ENCODE data around the gene FHIP2A.

The FHIP2A gene

GRCh38 chr10:114816308-114816707, 5.3 kb upstream of the FHIP2A start:
- Histone ChIP-seq H3K36me3 (ENCODE audit: control insufficient read depth, insufficient read depth, low read length) (no peaks in the 10 kb centered on the region), H3K9me3 (ENCODE audit: control insufficient read depth, insufficient read depth, low read depth, low read length) (no peaks in the 10 kb centered on the region), H3K4me3 (ENCODE audit: low read depth, low read length) (no peak overlapping the region), H3K4me1 (ENCODE audit: control insufficient read depth, insufficient read depth, low read length) (no peaks in the 10 kb centered on the region), H3K27me3 (ENCODE audit: control insufficient read depth, insufficient read depth, low read length) (no peaks in the 10 kb centered on the region), H3K9ac (ENCODE audit: low read length) (no peak overlapping the region), H3K27ac (ENCODE audit: low read depth, low read length) (no peak overlapping the region)

DNA sequence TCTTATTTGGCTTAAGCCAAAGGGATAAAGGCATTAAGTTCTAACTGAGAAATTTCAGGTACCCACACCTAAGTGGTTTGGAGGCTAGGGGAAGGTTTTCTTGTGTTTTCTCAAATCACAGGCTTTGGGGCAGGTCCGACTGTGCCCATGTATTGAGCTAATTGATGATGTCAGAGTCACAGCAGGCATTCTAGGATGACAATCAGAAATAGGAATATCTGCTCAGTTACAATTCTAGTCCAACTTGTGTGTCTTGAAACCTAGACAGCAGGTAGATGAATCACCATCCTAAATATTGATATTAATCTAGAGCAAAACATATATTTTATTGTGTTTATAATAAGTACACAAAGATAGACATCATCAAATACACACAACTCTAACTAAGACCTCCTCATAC, 2.3 kb upstream of the FHIP2A start:
- no peak overlapping the region for H3K27ac ChIP-seq (ENCODE audit: low read depth, low read length)
- no peaks in the 10 kb centered on the region; the same call in 1 of the 2 replicates for H3K36me3 ChIP-seq (ENCODE audit: control insufficient read depth, insufficient read depth, low read length)
- H3K9ac ChIP-seq (ENCODE audit: low read length) = no peak overlapping the region
- H3K4me3 ChIP-seq (ENCODE audit: low read depth, low read length) = no peak overlapping the region
- H3K9me3 ChIP-seq (ENCODE audit: control insufficient read depth, insufficient read depth, low read depth, low read length) = no peaks in the 10 kb centered on the region
- H3K4me1 ChIP-seq (ENCODE audit: control insufficient read depth, insufficient read depth, low read length) = no peaks in the 10 kb centered on the region
- no peaks in the 10 kb centered on the region for H3K27me3 ChIP-seq (ENCODE audit: control insufficient read depth, insufficient read depth, low read length)

DNA sequence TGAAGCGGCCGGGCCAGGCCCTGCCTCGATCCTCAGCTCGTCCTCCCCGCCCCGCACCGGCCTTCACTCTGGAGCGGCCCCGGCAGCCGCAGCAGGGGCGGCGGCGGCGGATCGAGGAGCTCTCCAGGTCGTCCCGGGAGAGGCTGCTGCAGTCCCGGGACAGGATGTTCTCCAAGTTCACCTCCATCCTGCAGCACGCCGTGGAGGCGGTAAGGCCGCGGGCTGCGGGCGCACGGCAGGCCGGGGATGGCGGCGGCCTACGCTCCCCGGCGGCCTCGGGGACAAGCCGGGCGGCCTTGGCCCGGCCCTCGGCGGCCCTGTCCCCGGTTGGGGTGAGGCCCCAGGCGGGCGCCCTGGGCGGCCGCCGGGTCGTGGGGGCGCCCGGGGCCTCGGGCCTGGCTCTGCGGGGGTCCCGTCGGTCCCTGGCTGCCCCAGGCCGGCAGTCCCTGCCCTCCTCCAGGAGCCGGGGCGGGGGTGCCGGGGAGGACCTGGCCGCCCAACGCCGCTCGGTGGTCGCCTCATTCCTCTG, 399 bp downstream of the FHIP2A start:
- Histone ChIP-seq H3K4me1 (ENCODE audit: control insufficient read depth, insufficient read depth, low read length) (no peaks in the 10 kb centered on the region; the same call in 1 of the 2 replicates), H3K9me3 (ENCODE audit: control insufficient read depth, insufficient read depth, low read depth, low read length) (no peaks in the 10 kb centered on the region), H3K4me3 (ENCODE audit: low read depth, low read length) (peak overlapping the region; percentile 75), H3K9ac (ENCODE audit: low read length) (peak overlapping the region; percentile 92), H3K27ac (ENCODE audit: low read depth, low read length) (peak overlapping the region; percentile 89), H3K27me3 (ENCODE audit: control insufficient read depth, insufficient read depth, low read length) (no peaks in the 10 kb centered on the region), H3K36me3 (ENCODE audit: control insufficient read depth, insufficient read depth, low read length) (no peaks in the 10 kb centered on the region; the same call in 1 of the 2 replicates)

DNA sequence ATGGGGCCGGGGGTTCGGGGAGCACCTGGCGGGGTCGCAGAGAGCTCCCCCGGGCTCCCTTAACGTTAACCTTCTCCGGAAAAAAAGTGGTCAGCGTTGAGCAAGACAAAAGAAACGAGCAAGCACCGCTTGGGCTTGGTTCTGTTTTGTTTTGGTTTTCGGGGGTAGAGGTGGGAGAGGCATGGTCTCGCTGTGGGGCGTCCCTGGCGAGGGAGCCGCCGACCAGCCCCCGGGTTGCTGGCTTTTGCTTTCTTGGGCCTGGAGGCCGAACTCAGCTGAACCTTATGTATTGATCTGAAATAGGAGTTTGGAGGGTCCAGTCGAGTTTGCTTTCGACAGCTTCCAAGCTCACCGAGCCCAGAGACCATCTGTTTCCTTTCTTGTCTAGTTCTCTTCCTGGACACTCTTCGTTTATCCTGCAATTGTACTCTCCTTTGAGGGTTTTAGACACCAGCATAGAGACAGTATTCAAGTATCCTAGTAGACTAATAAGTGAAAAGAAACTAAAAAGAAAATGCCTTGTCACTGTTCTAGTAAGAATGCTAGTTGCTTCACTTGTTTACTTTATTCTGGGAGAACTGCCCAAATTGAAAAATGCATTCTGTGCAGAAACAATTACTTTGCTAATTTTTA, 980 bp downstream of the FHIP2A start:
- Histone ChIP-seq H3K27me3 (ENCODE audit: control insufficient read depth, insufficient read depth, low read length) (no peaks in the 10 kb centered on the region), H3K27ac (ENCODE audit: low read depth, low read length) (no peak overlapping the region; the same call in 1 of the 2 replicates), H3K4me1 (ENCODE audit: control insufficient read depth, insufficient read depth, low read length) (peaks cover under 1% of the 10 kb centered on the region; the same call in 1 of the 2 replicates), H3K4me3 (ENCODE audit: low read depth, low read length) (peak overlapping the region; percentile 75), H3K9me3 (ENCODE audit: control insufficient read depth, insufficient read depth, low read depth, low read length) (no peaks in the 10 kb centered on the region), H3K36me3 (ENCODE audit: control insufficient read depth, insufficient read depth, low read length) (no peaks in the 10 kb centered on the region; the same call in 1 of the 2 replicates), H3K9ac (ENCODE audit: low read length) (peak overlapping the region; percentile 92)

- no peaks in the 10 kb centered on the region for H3K9me3 ChIP-seq (ENCODE audit: control insufficient read depth, insufficient read depth, low read depth, low read length)
- H3K27ac ChIP-seq (ENCODE audit: low read depth, low read length) = no peak overlapping the region
- H3K9ac ChIP-seq (ENCODE audit: low read length) = peak overlapping the region; percentile 92
- peak overlapping the region; percentile 75 for H3K4me3 ChIP-seq (ENCODE audit: low read depth, low read length)
- H3K4me1 ChIP-seq (ENCODE audit: control insufficient read depth, insufficient read depth, low read length) = peaks cover 5% of the 10 kb centered on the region
- H3K36me3 ChIP-seq (ENCODE audit: control insufficient read depth, insufficient read depth, low read length) = no peaks in the 10 kb centered on the region; the same call in 1 of the 2 replicates
- no peaks in the 10 kb centered on the region for H3K27me3 ChIP-seq (ENCODE audit: control insufficient read depth, insufficient read depth, low read length)
Observed at GRCh38 chr10:114823077-114823463, 1.5 kb downstream of the FHIP2A start.

- Histone ChIP-seq H3K9me3 (ENCODE audit: control insufficient read depth, insufficient read depth, low read depth, low read length) (no peaks in the 10 kb centered on the region), H3K4me1 (ENCODE audit: control insufficient read depth, insufficient read depth, low read length) (peaks cover 8% of the 10 kb centered on the region), H3K4me3 (ENCODE audit: low read depth, low read length) (no peak overlapping the region), H3K27ac (ENCODE audit: low read depth, low read length) (no peak overlapping the region), H3K36me3 (ENCODE audit: control insufficient read depth, insufficient read depth, low read length) (no peaks in the 10 kb centered on the region; the same call in 1 of the 2 replicates), H3K9ac (ENCODE audit: low read length) (no peak overlapping the region), H3K27me3 (ENCODE audit: control insufficient read depth, insufficient read depth, low read length) (no peaks in the 10 kb centered on the region)
Observed at GRCh38 chr10:114824391-114824790, 2.8 kb downstream of the FHIP2A start.

GRCh38 chr10:114825513-114826253, 4.1 kb downstream of the FHIP2A start:
- Histone ChIP-seq H3K36me3 (ENCODE audit: control insufficient read depth, insufficient read depth, low read length) (no peaks in the 10 kb centered on the region; the same call in 1 of the 2 replicates), H3K9ac (ENCODE audit: low read length) (no peak overlapping the region)

DNA sequence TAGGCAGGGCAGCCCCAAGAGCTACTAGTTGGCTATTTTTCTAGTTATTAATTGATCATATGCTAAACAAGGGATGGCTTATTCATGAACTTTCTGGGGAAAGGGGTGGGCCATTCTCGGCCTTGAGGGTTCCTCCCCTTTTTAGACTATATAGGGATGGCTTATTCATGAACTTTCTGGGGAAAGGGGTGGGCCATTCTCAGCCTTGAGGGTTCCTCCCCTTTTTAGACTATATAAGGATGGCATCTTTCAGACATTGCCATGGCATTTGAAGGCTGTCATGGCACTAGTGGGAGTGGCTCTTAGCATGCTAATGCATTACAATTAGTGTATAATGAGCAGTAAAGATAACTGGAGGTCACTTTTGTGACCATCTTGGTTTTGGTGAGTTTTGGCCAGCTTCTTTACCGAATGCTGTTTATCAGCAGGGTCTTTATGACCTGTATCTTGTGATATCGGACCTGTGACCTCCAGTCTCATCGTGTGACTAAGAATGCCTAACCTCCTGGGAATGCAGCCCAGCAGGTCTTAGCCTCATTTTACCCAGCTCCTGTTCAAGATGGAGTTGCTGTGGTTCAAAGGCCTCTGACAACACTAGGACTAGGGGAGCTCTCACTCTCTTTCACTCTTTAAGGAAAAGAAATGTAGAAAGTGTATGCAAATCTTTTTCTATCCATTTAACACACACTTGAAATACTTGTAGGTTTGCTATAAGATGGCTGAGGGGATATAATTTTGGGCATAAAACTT, 7.8 kb downstream of the FHIP2A start:
- Histone ChIP-seq H3K4me3 (ENCODE audit: low read depth, low read length) (no peak overlapping the region), H3K9ac (ENCODE audit: low read length) (no peak overlapping the region), H3K36me3 (ENCODE audit: control insufficient read depth, insufficient read depth, low read length) (peaks cover 22% of the 10 kb centered on the region), H3K9me3 (ENCODE audit: control insufficient read depth, insufficient read depth, low read depth, low read length) (no peaks in the 10 kb centered on the region), H3K27me3 (ENCODE audit: control insufficient read depth, insufficient read depth, low read length) (no peaks in the 10 kb centered on the region), H3K27ac (ENCODE audit: low read depth, low read length) (no peak overlapping the region), H3K4me1 (ENCODE audit: control insufficient read depth, insufficient read depth, low read length) (peaks cover 12% of the 10 kb centered on the region)

More at GRCh38 chr10:114825513-114826253, 4.1 kb downstream of the FHIP2A start:
- no peaks in the 10 kb centered on the region for H3K27me3 ChIP-seq (ENCODE audit: control insufficient read depth, insufficient read depth, low read length)
- no peaks in the 10 kb centered on the region for H3K9me3 ChIP-seq (ENCODE audit: control insufficient read depth, insufficient read depth, low read depth, low read length)
- H3K4me3 ChIP-seq (ENCODE audit: low read depth, low read length) = no peak overlapping the region
- H3K4me1 ChIP-seq (ENCODE audit: control insufficient read depth, insufficient read depth, low read length) = peaks cover 12% of the 10 kb centered on the region
- H3K27ac ChIP-seq (ENCODE audit: low read depth, low read length) = no peak overlapping the region

- H3K9me3 ChIP-seq (ENCODE audit: control insufficient read depth, insufficient read depth, low read depth, low read length) = no peaks in the 10 kb centered on the region
- no peak overlapping the region for H3K9ac ChIP-seq (ENCODE audit: low read length)
- H3K4me3 ChIP-seq (ENCODE audit: low read depth, low read length) = no peak overlapping the region
- no peaks in the 10 kb centered on the region for H3K27me3 ChIP-seq (ENCODE audit: control insufficient read depth, insufficient read depth, low read length)
- no peak overlapping the region for H3K27ac ChIP-seq (ENCODE audit: low read depth, low read length)
- peaks cover 12% of the 10 kb centered on the region for H3K4me1 ChIP-seq (ENCODE audit: control insufficient read depth, insufficient read depth, low read length)
- peaks cover 34% of the 10 kb centered on the region for H3K36me3 ChIP-seq (ENCODE audit: control insufficient read depth, insufficient read depth, low read length)
Observed at GRCh38 chr10:114831186-114831867, 9.7 kb downstream of the FHIP2A start.

DNA sequence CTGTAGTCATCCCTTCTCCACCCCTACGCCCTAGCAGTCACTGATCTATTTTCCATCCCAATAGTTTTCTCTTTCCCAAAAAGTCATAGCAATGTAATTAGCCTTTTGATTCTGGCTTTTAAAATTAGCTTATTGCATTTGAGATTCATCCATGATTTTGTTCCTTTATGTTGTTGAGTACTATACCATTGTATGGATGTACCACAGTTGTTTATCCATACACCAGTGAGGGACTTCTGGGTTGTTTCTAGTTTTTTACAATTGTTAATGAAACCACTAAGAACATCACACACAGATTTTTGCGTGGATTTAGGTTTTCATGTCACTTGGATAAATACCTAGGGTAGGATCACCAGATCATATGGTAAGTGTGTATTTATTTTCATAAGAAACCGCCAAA, 16.1 kb downstream of the FHIP2A start:
- H3K27ac ChIP-seq (ENCODE audit: low read depth, low read length) = no peak overlapping the region
- no peaks in the 10 kb centered on the region for H3K27me3 ChIP-seq (ENCODE audit: control insufficient read depth, insufficient read depth, low read length)
- no peak overlapping the region for H3K9ac ChIP-seq (ENCODE audit: low read length)
- no peak overlapping the region for H3K4me3 ChIP-seq (ENCODE audit: low read depth, low read length)
- no peaks in the 10 kb centered on the region for H3K4me1 ChIP-seq (ENCODE audit: control insufficient read depth, insufficient read depth, low read length)
- no peaks in the 10 kb centered on the region for H3K9me3 ChIP-seq (ENCODE audit: control insufficient read depth, insufficient read depth, low read depth, low read length)
- peaks cover 63% of the 10 kb centered on the region for H3K36me3 ChIP-seq (ENCODE audit: control insufficient read depth, insufficient read depth, low read length)

Data from HUES6 (cell line).